ENCODE data around the gene CKMT2. TPM values are rescaled to one million over a fixed set of nuclear protein-coding genes. Genes with fewer than 3 reads are reported as not detected.
A peak's percentile ranks its signal among the peaks of the same experiment; 100 is the strongest.

CKMT2 gene
- total and polyA plus RNA-seq, 2 of the 4 experiments (the other 2 are of a cell fraction), result 0.21 to 0.36 TPM

GRCh38 chr5:81226286-81226685 lies 6.8 kb upstream of the CKMT2 start:
- H3K9me3 ChIP-seq (ENCODE audit: control insufficient read depth, insufficient read depth, low read length), result no peaks in the 10 kb centered on the region
- H4K20me1 ChIP-seq (ENCODE audit: insufficient read depth, low read length), result no peaks in the 10 kb centered on the region
- no CpG with 5 or more reads among the region's 2 CpGs for WGBS, 2 experiments (ENCODE audit: extremely low coverage in 2 of 2, insufficient read length in 1 of 2)
- ATAC-seq (ENCODE audit: low read depth) (no peak), DNase-seq (no peak)
- H3K4me1 ChIP-seq (ENCODE audit: control insufficient read depth, insufficient read depth, low read length), result no peaks in the 10 kb centered on the region
- H2AK9ac ChIP-seq (replicated peaks; ENCODE audit: low read depth, low read length, poor library complexity), result no peak overlapping the region
- H3K4me2 ChIP-seq (ENCODE audit: low read depth, low read length), result no peak overlapping the region
- intact Hi-C loops (cut with micrococcal nuclease) (no loop called here), in situ Hi-C loops (cut with MboI; ENCODE audit: low sequenced_read_pairs) (no loop called here), dilution Hi-C loops (cut with HindIII; ENCODE audit: low sequenced_read_pairs, unreplicated experiment) (no loop called here)
- no peaks in the 10 kb centered on the region for H3K27me3 ChIP-seq (ENCODE audit: control insufficient read depth, insufficient read depth, low read length)
- H3K4ac ChIP-seq (ENCODE audit: low read depth, low read length), result no peak overlapping the region
- peaks cover 6% of the 10 kb centered on the region; the same call in 1 of the 2 replicates for H3K9me1 ChIP-seq (ENCODE audit: insufficient read depth, low read length)
- H3K79me1 ChIP-seq (ENCODE audit: low read depth in 1 of 2, low read length in 2 of 2), result no peaks in the 10 kb centered on the region
- no peak overlapping the region for H3K18ac ChIP-seq (ENCODE audit: low read depth, low read length)
- no peak overlapping the region for H4K8ac ChIP-seq (ENCODE audit: low read depth in 2 of 2, low read length in 2 of 2)
- ChIA-PET POLR2A (ENCODE audit: unreplicated experiment) (no interaction called here), CTCF (no interaction called here)
- no peak overlapping the region for H2BK120ac ChIP-seq (ENCODE audit: low read depth, low read length)
- H2BK5ac ChIP-seq (ENCODE audit: low read depth, low read length, poor library complexity, severe bottlenecking), result no peak overlapping the region
- H2BK15ac ChIP-seq (ENCODE audit: low read depth, low read length), result no peak overlapping the region
- TF ChIP-seq MAZ (IDR thresholded peaks at IDR 0.05; ENCODE audit: borderline replicate concordance, low read depth, low read length) (no peak), RCOR1 (IDR thresholded peaks at IDR 0.05; ENCODE audit: insufficient replicate concordance, low read length) (no peak), BHLHE40 (IDR thresholded peaks at IDR 0.05; ENCODE audit: low read depth, low read length) (no peak), FOS (IDR thresholded peaks at IDR 0.05; ENCODE audit: low read depth, low read length) (no peak)
- H3K4me3 ChIP-seq (ENCODE audit: insufficient read depth, low read depth, low read length), result no peak overlapping the region
- no peak overlapping the region for H3K9ac ChIP-seq (ENCODE audit: low read depth, low read length)
- no peak overlapping the region for H3K14ac ChIP-seq (replicated peaks; ENCODE audit: low read depth, low read length)
- H3K27ac ChIP-seq (ENCODE audit: insufficient read depth, low read length), result no peak overlapping the region
- no peak overlapping the region for H2AFZ ChIP-seq (replicated peaks; ENCODE audit: low read length, poor library complexity)
- no peak overlapping the region for H3K56ac ChIP-seq (ENCODE audit: extremely low read depth, insufficient read depth, low read length)
- no peak overlapping the region for H3K23ac ChIP-seq (ENCODE audit: low read depth, low read length)
- no peak overlapping the region for H2AK5ac ChIP-seq (ENCODE audit: low read depth, low read length)
- peaks cover 5% of the 10 kb centered on the region; the same call in 1 of the 2 replicates for H3K36me3 ChIP-seq (ENCODE audit: control insufficient read depth, insufficient read depth, low read length)
- H4K5ac ChIP-seq (ENCODE audit: low read depth, low read length), result no peak overlapping the region
- H2BK20ac ChIP-seq (ENCODE audit: low read depth, low read length), result no peak overlapping the region
- BruUV-seq (replicated peaks), result TSS peak; percentile 35
- H4K91ac ChIP-seq (ENCODE audit: insufficient read depth, low read depth, low read length), result no peak overlapping the region

Data from IMR-90 (cell line).